ENCODE data around the gene OGDH.

DNA sequence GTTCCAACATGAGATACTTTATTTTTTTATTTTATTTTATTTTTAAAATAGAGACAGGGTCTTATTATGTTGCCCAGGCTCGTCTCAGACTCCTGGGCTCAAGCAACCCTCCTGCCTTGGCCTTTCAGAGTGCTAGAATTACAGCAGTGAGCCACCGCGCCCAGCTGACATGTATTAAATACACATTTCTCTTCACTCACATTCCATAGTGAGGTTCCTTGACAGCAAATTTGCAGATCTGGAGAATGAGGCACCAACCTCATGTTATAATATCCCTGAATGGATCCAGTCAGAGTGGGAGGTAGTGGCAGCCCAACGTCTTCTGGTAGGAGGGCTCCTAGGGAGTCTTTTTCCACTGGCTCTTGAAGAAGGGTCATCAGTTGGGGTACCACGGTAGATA lies 46.1 kb downstream of the OGDH start:
- TF ChIP-seq ZFP30 (CRISPR knock-in tag; IDR thresholded peaks at IDR 0.05) (no peak), ZFP3 (CRISPR knock-in tag; IDR thresholded peaks at IDR 0.05) (no peak), PATZ1 (CRISPR knock-in tag; IDR thresholded peaks at IDR 0.05; ENCODE audit: borderline replicate concordance) (no peak), ISL1 (CRISPR knock-in tag; IDR thresholded peaks at IDR 0.05) (no peak), TCF4 (CRISPR knock-in tag; IDR thresholded peaks at IDR 0.05; ENCODE audit: borderline replicate concordance) (no peak), CREB5 (CRISPR knock-in tag; IDR thresholded peaks at IDR 0.05; ENCODE audit: low read depth) (no peak)
